SH-SY5Y (cell line): ENCODE measurements around the gene CSRP1.

ENCODE experiments used
- GATA2 ChIP-seq: IDR thresholded peaks from 2 replicates; pipeline ENCODE4 v1.6.1; 2011; ENCODE audit warnings: mild to moderate bottlenecking, low read depth, low read length
- GATA3 ChIP-seq: IDR thresholded peaks from 2 replicates; pipeline ENCODE4 v1.6.1; 2011; ENCODE audit warnings: low read depth, mild to moderate bottlenecking, low read length, moderate library complexity

DNA sequence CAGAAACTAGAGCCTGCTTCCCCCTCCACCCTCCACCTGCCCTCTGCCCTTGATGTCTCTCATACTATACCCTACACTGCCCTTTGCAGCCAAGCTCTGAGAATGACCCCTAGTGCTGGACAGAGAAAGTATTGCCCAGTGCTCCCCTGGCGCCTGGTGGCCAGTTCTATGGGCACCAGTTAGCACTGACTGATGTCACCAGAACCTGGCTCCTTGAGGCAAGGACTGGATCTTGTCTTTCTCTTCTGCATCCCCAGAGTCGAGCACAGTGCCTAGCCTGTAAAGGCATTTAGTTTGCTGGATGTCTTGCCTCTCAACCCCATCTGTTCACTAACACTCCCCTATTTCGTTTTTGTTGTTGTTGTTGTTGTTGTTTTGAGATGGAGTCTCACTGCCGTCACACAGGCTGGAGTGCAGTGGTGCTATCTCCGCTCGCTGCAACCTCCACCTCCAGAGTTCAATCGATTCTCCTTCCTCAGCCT lies 43.8 kb downstream of the CSRP1 start:
- TF ChIP-seq GATA2 (no peak), GATA3 (no peak)
